ENCODE results near the gene BPIFA1.

The BPIFA1 gene

GRCh38 chr20:33279261-33279910 is 43.6 kb downstream of the BPIFA1 start:
- no peak for DNase-seq

GRCh38 chr20:33280000-33280680 is 44.3 kb downstream of the BPIFA1 start:
- no peak for DNase-seq

DNA sequence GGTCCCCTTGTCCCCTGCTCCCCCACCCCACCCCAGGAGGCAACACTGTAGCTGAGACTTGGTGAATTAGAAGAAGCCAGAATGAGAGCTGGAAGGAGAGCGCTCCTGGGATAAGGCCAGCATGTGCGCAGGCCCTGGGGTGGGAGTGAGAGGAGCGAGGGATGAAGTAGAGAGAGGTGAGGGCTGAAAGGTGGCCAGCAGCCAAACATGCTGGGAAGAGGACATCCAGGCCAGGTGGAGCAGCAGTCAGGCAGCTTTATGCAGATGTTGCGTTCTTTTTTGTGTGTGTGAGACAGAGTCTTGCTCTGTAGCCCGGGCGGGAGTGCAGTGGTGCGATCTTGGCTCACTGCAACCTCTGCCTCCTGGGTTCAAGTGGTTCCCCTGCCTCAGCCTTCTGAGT is 45.0 kb downstream of the BPIFA1 start:
- DNase-seq = no peak

DNA sequence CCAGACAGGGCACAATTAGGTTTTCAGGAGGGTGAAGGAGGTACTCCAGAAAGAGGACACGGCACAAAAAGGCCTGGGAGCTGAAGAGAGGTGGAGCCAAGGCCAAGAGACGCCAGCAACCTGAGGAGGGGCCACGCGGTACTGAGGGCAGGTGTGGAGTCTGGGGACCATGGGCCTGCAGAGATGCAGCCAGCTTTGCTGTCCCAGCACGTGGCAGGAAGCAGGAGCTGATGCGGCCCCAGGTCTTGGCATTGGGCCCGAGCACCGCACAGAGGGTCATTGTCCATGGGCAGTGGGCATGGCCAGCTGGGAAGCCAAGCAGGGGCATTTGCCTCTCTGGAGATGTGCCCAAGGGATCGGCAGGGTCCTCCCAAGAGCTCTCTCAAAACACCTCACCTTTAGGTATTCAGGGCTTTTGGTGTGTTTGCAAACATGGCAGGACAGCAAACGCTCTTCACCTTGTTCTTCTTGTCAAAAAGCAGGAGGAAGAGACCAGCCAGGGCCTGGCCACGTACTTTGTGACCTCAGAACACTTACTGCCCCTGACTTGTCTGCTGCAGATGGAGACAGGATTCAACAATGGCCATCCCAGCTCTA is 45.9 kb downstream of the BPIFA1 start:
- DNase-seq = no peak

- DNase-seq = no peak
Measured at GRCh38 chr20:33282196-33282934, 46.6 kb downstream of the BPIFA1 start.

GRCh38 chr20:33282991-33283555 is 47.3 kb downstream of the BPIFA1 start, which contains the start of gene BPIFB1:
Gene BPIFB1 (plus strand): TSS chr20:33283214. CDS start chr20:33286074, 2,860 bp downstream.
- DNase-seq = no peak

- DNase-seq = no peak
Measured at GRCh38 chr20:33284284-33284683, 48.5 kb downstream of the BPIFA1 start.

DNA sequence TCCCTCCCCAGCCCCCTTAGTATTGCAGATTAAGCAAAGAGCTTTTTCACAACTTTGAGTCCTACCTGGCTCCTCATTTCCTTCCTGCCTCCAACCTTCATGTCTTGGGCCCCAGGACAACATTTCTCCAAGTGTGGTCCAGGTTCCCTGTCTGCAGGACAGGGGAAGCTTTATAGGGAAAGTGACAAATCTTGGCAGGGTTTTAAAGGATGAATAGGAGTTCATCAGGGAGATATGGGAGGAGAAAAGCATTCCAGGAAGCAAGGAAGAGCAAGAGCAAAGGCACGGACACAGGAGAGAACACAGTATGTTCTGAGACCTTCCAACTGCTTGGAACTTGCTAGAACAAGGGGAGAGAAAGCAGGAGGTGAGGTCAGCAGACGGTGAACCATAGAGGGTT is 49.1 kb downstream of the BPIFA1 start:
- no peak for DNase-seq

GRCh38 chr20:33285861-33286495 is 50.2 kb downstream of the BPIFA1 start:
- DNase-seq = no peak

DNA sequence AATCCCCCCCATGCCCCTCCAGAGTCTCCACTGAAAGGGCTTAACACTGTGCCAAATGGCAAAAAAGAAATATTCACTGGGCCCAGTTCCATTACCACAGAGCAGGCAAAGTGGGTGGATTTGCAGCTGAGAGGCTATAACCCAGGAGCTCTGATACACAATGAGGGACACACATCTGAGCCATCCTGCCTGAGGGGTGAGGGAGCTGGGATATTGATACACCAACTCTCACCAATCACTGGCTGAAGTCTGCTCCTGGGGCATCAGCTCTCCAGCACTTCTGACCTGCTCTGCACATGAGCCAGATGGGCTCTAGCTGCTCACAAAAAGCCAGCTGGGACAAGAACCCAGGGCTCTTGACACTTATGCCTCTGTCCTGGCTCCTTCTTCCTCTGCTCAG is 52.1 kb downstream of the BPIFA1 start:
- DNase-seq = no peak

DNA sequence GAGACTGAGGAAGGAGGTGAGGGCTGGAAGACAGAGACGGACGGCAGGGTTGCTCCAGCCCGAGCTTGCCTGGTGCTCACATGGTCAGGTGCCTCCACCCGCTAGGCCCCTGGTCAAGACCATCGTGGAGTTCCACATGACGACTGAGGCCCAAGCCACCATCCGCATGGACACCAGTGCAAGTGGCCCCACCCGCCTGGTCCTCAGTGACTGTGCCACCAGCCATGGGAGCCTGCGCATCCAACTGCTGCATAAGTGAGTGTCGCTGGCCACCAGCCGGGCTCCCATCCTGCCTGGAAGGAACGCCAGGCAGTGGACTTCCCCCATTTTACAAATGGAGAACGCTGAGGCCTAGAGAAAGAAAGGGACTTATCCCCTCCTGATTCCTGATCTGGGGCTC is 55.1 kb downstream of the BPIFA1 start:
- no peak for DNase-seq

- no peak for DNase-seq
Measured at GRCh38 chr20:33291416-33291815, 55.6 kb downstream of the BPIFA1 start.

DNA sequence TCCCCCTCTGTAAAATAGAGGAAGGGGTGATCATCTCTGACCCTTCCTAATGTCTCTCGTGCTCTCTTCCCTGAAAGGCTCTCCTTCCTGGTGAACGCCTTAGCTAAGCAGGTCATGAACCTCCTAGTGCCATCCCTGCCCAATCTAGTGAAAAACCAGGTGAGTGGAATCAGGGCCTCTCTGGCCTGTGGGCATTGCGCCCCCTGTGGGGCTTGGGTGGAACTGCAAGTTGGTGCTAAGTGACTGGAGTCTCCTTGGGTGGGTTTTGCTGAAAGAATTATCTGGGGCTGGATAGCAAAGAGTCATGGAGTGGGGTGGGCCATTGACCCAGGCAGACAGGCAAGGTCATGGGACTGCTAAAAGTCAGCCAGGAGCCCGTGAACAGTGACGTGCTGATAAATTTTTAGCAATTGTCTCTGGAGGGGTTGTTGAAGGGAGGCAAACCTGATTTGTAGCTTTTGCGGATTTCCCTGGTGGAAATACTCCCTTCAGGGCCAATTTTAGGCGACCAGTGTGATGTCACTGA is 56.1 kb downstream of the BPIFA1 start:
- DNase-seq = peak; percentile 55

Measured in CD4-positive, alpha-beta T cell treated with Interleukin-4 for 4 hours (primary cell).